DOHH2 (cell line): ENCODE data around the gene GATA5.

Experiments
- H3F3A ChIP-seq: fragments of 200-600 bp; sonication (generic), shearing (Covaris generic); 2 replicates; pipeline ENCODE4 v1.6.0; 2016; ENCODE audit warnings: antibody characterized with exemption, mild to moderate bottlenecking; ENCODE audit not compliant: control insufficient read depth, insufficient read depth
- H3K27ac ChIP-seq: fragments of 200-600 bp; sonication (generic); 2 replicates; pipeline ENCODE4 v1.5.1; 2014; ENCODE audit warnings: low read depth, mild to moderate bottlenecking, low read length, moderate library complexity
- H3K27me3 ChIP-seq: fragments of 200-600 bp; sonication (generic); 2 replicates; pipeline ENCODE4 v1.6.1; 2014; ENCODE audit warnings: mild to moderate bottlenecking, low read length, mixed read lengths; ENCODE audit not compliant: control insufficient read depth
- H3K36me3 ChIP-seq: fragments of 200-600 bp; sonication (generic); 2 replicates; pipeline ENCODE4 v1.6.1; 2014; ENCODE audit warnings: mild to moderate bottlenecking, low read length, moderate library complexity, mixed read lengths; ENCODE audit not compliant: control insufficient read depth
- H3K4me1 ChIP-seq: fragments of 200-600 bp; sonication (generic); 2 replicates; pipeline ENCODE4 v1.6.1; 2014; ENCODE audit warnings: mild to moderate bottlenecking, low read length, mixed read lengths; ENCODE audit not compliant: control insufficient read depth
- H3K4me2 ChIP-seq: fragments of 200-600 bp; sonication (generic); 2 replicates; pipeline ENCODE4 v1.6.0; 2014; ENCODE audit warnings: mild to moderate bottlenecking, low read length, moderate library complexity
- H3K4me3 ChIP-seq: fragments of 200-600 bp; sonication (generic); 2 replicates; pipeline ENCODE4 v1.5.1; 2014; ENCODE audit warnings: mild to moderate bottlenecking, low read length, mixed read lengths
- H3K79me2 ChIP-seq: fragments of 200-600 bp; sonication (generic); 2 replicates; pipeline ENCODE4 v1.6.1; 2014; ENCODE audit warnings: mild to moderate bottlenecking, low read length, mixed read lengths; ENCODE audit not compliant: control insufficient read depth
- H3K9me2 ChIP-seq: fragments of 200-600 bp; sonication (generic); replicated peaks from 2 replicates; pipeline ENCODE4 v1.6.1; 2014; ENCODE audit warnings: mild to moderate bottlenecking, low read length, mixed read lengths; ENCODE audit not compliant: control insufficient read depth
- H3K9me3 ChIP-seq: fragments of 200-600 bp; sonication (generic); 2 replicates; pipeline ENCODE4 v1.6.1; 2014; ENCODE audit warnings: antibody characterized with exemption, low read length, mixed read lengths; ENCODE audit not compliant: control insufficient read depth, insufficient read depth
- H4K20me1 ChIP-seq: fragments of 200-600 bp; sonication (generic); 2 replicates; pipeline ENCODE4 v1.6.0; 2014; ENCODE audit warnings: low read depth, mild to moderate bottlenecking, antibody characterized with exemption, low read length, moderate library complexity; ENCODE audit not compliant: control insufficient read depth, insufficient read depth
- CTCF ChIP-seq: fragments of 200-600 bp; sonication (generic); IDR thresholded peaks from one replicate; pipeline ENCODE4 v1.5.1; 2014; ENCODE audit warnings: antibody characterized with exemption, mild to moderate bottlenecking, low read depth, low read length; ENCODE audit not compliant: poor library complexity, severe bottlenecking
- EZH2phosphoT487 ChIP-seq: fragments of 200-600 bp; sonication (generic); IDR thresholded peaks from 2 replicates; pipeline ENCODE4 v1.6.1; 2017; ENCODE audit warnings: borderline replicate concordance, mild to moderate bottlenecking, antibody characterized with exemption, low read length, moderate library complexity, mixed read lengths

The GATA5 gene

DNA sequence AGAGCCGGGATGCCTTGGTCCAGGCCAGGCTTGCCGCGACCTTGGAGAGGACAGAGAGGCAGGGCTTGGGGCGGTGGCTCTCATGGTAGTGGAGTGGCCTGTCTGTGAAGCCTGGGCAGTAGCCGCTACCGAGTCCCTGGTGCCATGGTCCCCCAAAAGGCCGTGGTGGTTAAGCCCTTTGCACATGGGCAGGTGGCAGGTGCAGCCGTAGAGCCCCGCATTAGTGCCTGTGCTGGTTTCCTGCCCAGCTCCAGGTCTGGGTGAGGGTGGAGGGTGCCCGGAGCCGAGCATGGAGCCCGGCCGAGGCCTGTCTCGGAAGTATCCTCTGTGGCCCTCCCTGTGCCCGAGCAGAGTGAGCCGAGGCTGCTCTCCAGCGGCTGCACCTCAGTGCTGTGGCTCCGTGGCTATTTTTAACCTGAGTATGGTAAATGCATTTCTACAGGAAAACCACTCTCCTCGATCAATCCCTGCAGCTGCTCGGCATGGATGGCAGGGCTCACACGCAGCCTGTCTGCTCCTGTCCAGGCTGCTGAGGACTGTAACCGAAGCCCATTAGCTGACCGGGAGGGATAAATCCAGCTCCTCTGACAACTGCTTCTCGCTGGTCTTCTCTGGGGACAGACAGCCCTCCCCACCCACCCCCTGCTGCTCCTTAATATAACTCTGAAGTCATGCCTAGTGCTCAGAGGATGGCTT lies 36.3 kb upstream of the GATA5 start:
- no peaks in the 10 kb centered on the region for H3F3A ChIP-seq
- H3K4me3 ChIP-seq = no peak overlapping the region
- H3K36me3 ChIP-seq = no peaks in the 10 kb centered on the region
- TF ChIP-seq CTCF (no peak), EZH2phosphoT487 (no peak)
- no peak overlapping the region for H3K27ac ChIP-seq
- no peaks in the 10 kb centered on the region for H3K9me3 ChIP-seq
- H3K4me2 ChIP-seq = no peak overlapping the region
- H4K20me1 ChIP-seq = no peaks in the 10 kb centered on the region
- H3K4me1 ChIP-seq = no peaks in the 10 kb centered on the region
- H3K27me3 ChIP-seq = no peaks in the 10 kb centered on the region
- no peaks in the 10 kb centered on the region for H3K9me2 ChIP-seq
- H3K79me2 ChIP-seq = no peaks in the 10 kb centered on the region

DNA sequence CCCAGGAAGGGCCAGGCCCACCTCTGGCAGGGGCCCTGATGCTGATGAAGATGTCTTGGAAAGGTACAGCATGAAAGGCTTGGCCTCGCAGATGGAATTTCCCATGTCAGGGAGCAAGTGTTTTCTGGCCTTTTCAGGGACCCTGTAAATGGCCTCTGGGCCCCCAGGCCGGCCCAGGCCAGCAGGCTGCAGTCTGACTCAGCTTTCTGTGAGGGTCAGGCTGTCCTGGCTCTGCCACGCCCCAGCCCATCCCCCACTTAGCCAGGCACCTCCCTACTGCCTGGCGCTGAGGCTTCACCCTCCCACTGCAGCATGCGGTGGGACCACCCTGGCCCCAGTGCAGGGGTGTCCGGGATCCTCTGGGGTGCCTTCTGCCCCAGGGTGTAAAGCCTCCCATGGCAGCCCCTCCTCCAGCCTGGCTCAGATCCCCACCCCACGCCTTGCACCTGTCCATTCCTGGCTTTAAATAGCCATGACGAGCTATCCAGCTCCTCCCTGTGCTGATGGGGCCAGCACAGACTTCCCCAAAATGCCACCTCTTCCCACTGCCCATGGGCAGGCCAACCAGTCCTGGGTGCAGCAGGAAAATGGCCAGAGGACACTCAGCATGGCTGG lies 35.6 kb upstream of the GATA5 start:
- no peak for TF ChIP-seq CTCF
- no peak for TF ChIP-seq EZH2phosphoT487
- H3K4me3 ChIP-seq = no peak overlapping the region
- H3F3A ChIP-seq = no peaks in the 10 kb centered on the region
- no peak overlapping the region for H3K4me2 ChIP-seq
- no peaks in the 10 kb centered on the region for H3K9me3 ChIP-seq
- no peaks in the 10 kb centered on the region for H3K27me3 ChIP-seq
- no peaks in the 10 kb centered on the region for H3K36me3 ChIP-seq
- no peaks in the 10 kb centered on the region for H3K4me1 ChIP-seq
- H3K79me2 ChIP-seq = no peaks in the 10 kb centered on the region
- H4K20me1 ChIP-seq = no peaks in the 10 kb centered on the region
- no peaks in the 10 kb centered on the region for H3K9me2 ChIP-seq
- H3K27ac ChIP-seq = no peak overlapping the region

- H3K4me2 ChIP-seq = no peak overlapping the region
- no peak for TF ChIP-seq CTCF
- TF ChIP-seq EZH2phosphoT487 = no peak
- no peaks in the 10 kb centered on the region for H3K9me2 ChIP-seq
- no peaks in the 10 kb centered on the region for H4K20me1 ChIP-seq
- H3F3A ChIP-seq = no peaks in the 10 kb centered on the region
- no peaks in the 10 kb centered on the region for H3K4me1 ChIP-seq
- no peaks in the 10 kb centered on the region for H3K27me3 ChIP-seq
- no peaks in the 10 kb centered on the region for H3K9me3 ChIP-seq
- H3K4me3 ChIP-seq = no peak overlapping the region
- no peak overlapping the region for H3K27ac ChIP-seq
- H3K36me3 ChIP-seq = no peaks in the 10 kb centered on the region
- H3K79me2 ChIP-seq = no peaks in the 10 kb centered on the region
Measured at GRCh38 chr20:62508641-62509051, 32.9 kb upstream of the GATA5 start.
